ENCODE measurements around the gene SETD5.

DNA sequence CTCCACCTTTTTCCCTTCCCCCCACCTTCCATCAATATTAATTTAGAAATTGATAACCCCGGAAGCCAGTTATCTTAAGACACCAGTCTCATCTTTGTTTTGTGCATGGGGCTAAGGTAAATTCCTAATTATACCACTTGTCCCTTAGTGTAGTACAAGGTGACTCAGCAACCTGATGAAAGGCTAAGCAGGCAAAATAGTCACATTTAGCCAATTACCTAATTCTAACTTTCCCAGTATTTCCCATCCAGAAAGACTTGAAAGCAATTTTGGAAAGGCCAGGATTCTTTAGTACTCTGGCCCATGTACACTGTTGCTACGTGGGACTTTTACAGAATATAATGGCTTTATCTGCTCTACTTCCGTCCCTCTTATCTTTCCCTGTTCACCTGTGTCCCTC, 72.6 kb downstream of the SETD5 start:
- TF ChIP-seq CTCF (conservative IDR thresholded peaks at IDR 0.05; ENCODE audit: low read depth, low read length) (no peak), EZH2 (IDR thresholded peaks at IDR 0.05; ENCODE audit: low read length, unreplicated experiment) (no peak)

Measured in PC-3 (cell line).